BJ (cell line): ENCODE results near the gene RIPOR1. TPM values are rescaled to one million over a fixed set of nuclear protein-coding genes. Genes with fewer than 3 reads are reported as not detected.

Experiments used
- CTCF ChIA-PET: fragments of 350-600 bp; formaldehyde crosslinking; extraction: SDS; loops from one replicate; lab custom pipeline; 2021; ENCODE audit warnings: antibody characterized with exemption, inconsistent platforms; lab: Yijun Ruan, JAX
- POLR2A ChIA-PET: fragments of 300-600 bp; sonication (Branson Sonifier 250); formaldehyde crosslinking; extraction: SDS; loops from one replicate; lab custom pipeline; 2021; ENCODE audit warnings: antibody characterized with exemption; lab: Charles Lee
- DNase-seq: peaks from one replicate; pipeline ENCODE4 v3.0.0-alpha.2; 2011; ENCODE audit warnings: low read depth
- H3K27me3 ChIP-seq: 2 replicates; pipeline ENCODE4 v1.6.0; 2011; ENCODE audit warnings: low read length; ENCODE audit not compliant: control insufficient read depth, insufficient read depth
- H3K36me3 ChIP-seq: 2 replicates; pipeline ENCODE4 v1.5.1; 2011; ENCODE audit warnings: low read length; ENCODE audit not compliant: control insufficient read depth, insufficient read depth
- H3K4me3 ChIP-seq: 2 replicates; pipeline ENCODE4 v1.5.1; 2011; ENCODE audit warnings: low read depth, mild to moderate bottlenecking, control low read depth, low read length
- polyA plus RNA-seq: library from polyadenylated mRNA; depleted of rRNA; stranded (reverse); fragments of >200 nt; gene quantifications from 2 replicates; pipeline ENCODE4 v1.2.3, GENCODE V29; 2011; rRNA removed
- small RNA-seq: library from RNA; depleted of rRNA; stranded (forward); fragments of <200 nt; gene quantifications from one replicate; pipeline ENCODE3, GENCODE V24; 2012; ENCODE audit warnings: low replicate concordance, low read depth; ENCODE audit not compliant: insufficient read length
- TF ChIP-seq, protein P1 (sequence below): IDR thresholded peaks from 2 replicates; pipeline ENCODE4 v1.5.1; 2011; ENCODE audit warnings: low read depth, mild to moderate bottlenecking, control low read depth, inconsistent platforms, low read length, moderate library complexity; ENCODE audit not compliant: insufficient read depth

RIPOR1 gene
- polyA plus RNA-seq, 1 experiment: 12.7 TPM

DNA sequence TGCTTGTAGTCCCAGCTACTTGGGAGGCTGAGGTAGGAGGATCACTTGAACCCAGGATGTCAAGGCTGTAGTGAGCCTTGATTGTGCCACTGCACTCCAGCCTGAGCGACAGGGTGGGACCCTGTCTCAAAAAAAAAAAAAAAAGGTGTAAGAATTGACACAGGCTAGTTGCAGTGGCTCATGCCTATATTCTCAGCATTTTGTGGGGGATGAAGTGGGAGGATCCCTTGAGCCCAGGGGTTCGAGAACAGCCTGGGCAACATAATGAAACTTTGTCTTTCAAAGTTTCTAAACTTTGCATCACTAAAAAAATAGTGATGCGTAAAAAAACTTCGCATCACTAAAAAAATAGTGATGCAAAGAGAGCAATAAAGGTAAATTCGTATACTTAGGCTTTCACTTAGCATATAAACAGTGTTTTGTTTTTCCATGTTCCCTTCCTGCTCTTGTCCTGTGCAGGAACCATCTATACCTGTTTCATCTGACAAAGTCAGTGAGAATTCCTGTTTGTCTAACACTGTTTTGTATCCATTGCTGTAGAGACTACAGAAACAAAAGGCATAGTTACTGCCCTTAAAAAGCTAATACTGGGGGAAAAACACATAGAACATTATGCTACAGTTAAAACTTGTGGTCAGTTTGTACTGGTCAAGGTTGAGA lies 65.8 kb downstream of the RIPOR1 start:
- H3K27me3 ChIP-seq: no peaks in the 10 kb centered on the region
- no peak overlapping the region for H3K4me3 ChIP-seq
- no peak for DNase-seq
- no peaks in the 10 kb centered on the region; the same call in none of the 2 replicates for H3K36me3 ChIP-seq
- ChIA-PET CTCF (interaction anchor here (0.9 kb wide), 2 partner anchors 47 to 74 kb away, joined by 3 to 4 read pairs; no protein-coding TSS in a partner anchor), POLR2A (interaction anchor here (0.6 kb wide), 1 partner anchor 24 kb away, joined by 5 read pairs; no protein-coding TSS in a partner anchor)
- TF ChIP-seq, protein P1, sequence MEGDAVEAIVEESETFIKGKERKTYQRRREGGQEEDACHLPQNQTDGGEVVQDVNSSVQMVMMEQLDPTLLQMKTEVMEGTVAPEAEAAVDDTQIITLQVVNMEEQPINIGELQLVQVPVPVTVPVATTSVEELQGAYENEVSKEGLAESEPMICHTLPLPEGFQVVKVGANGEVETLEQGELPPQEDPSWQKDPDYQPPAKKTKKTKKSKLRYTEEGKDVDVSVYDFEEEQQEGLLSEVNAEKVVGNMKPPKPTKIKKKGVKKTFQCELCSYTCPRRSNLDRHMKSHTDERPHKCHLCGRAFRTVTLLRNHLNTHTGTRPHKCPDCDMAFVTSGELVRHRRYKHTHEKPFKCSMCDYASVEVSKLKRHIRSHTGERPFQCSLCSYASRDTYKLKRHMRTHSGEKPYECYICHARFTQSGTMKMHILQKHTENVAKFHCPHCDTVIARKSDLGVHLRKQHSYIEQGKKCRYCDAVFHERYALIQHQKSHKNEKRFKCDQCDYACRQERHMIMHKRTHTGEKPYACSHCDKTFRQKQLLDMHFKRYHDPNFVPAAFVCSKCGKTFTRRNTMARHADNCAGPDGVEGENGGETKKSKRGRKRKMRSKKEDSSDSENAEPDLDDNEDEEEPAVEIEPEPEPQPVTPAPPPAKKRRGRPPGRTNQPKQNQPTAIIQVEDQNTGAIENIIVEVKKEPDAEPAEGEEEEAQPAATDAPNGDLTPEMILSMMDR: no peak

DNA sequence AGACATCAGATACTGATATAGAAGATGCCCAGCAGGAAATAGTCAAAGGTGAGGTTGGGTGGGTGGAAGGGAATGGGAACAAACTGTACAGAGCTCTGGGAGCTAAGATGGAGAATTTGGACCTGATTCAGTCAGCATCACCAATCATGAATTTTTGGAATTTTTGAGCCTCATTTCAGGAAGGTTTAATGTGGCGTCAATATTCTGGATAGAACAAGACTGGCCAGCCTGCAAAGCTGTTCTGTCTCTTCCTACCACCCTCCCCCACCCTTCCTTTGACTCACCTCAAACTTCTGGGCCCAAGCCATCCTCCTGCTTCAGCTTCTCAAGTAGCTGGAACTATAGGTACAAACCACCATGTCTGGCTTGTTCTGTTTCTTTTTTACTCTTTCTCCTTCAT lies 66.3 kb downstream of the RIPOR1 start:
- no peaks in the 10 kb centered on the region; the same call in 1 of the 2 replicates for H3K36me3 ChIP-seq
- no peaks in the 10 kb centered on the region for H3K27me3 ChIP-seq
- CTCF ChIA-PET: interaction anchor here (0.9 kb wide), 2 partner anchors 48 to 74 kb away, joined by 3 to 4 read pairs; no protein-coding TSS in a partner anchor
- no peak overlapping the region for H3K4me3 ChIP-seq
- TF ChIP-seq, protein P1: no peak
- no peak for DNase-seq
- POLR2A ChIA-PET: interaction anchor here (0.6 kb wide), 1 partner anchor 24 kb away, joined by 5 read pairs; no protein-coding TSS in a partner anchor

Small RNA genes within 50 kb of the gene (small RNA-seq; reads per million reads assigned to genes)
- not detected for gene AC027682.3

Other genes with a start within 250 kb of the RIPOR1 start
- 12.1 and 25.2 TPM in 2 replicates for gene PLEKHG4, start 249.3 kb upstream of the RIPOR1 start, polyA plus RNA-seq
- 0.06 TPM in 1 of 2 replicates, not detected in the other for gene KCTD19, start 202.1 kb upstream of the RIPOR1 start, polyA plus RNA-seq
- 0.06 TPM in 1 of 2 replicates, not detected in the other for gene LRRC36, start 202.0 kb upstream of the RIPOR1 start, polyA plus RNA-seq
- 0.26 and 0.64 TPM in 2 replicates for gene TPPP3, start 135.3 kb upstream of the RIPOR1 start, polyA plus RNA-seq
- gene ZDHHC1, start 112.4 kb upstream of the RIPOR1 start, polyA plus RNA-seq: 3.5 and 7.4 TPM in 2 replicates
- 0.07 TPM in 1 of 2 replicates, not detected in the other for gene HSD11B2, start 97.7 kb upstream of the RIPOR1 start, polyA plus RNA-seq
- gene ATP6V0D1, start 47.7 kb upstream of the RIPOR1 start, polyA plus RNA-seq: 111 and 155 TPM in 2 replicates
- gene AGRP, start 45.3 kb upstream of the RIPOR1 start, polyA plus RNA-seq: not detected in 2 replicates
- 20.9 and 22.8 TPM in 2 replicates for gene CTCF, start 33.7 kb downstream of the RIPOR1 start, polyA plus RNA-seq
- 0.18 and 0.23 TPM in 2 replicates for gene CARMIL2, start 116.3 kb downstream of the RIPOR1 start, polyA plus RNA-seq
- gene ACD, start 131.4 kb downstream of the RIPOR1 start, polyA plus RNA-seq: 14.1 and 29.5 TPM in 2 replicates
- 0.86 and 0.88 TPM in 2 replicates for gene PARD6A, start 132.1 kb downstream of the RIPOR1 start, polyA plus RNA-seq
- 7.6 and 10.9 TPM in 2 replicates for gene ENKD1, start 137.9 kb downstream of the RIPOR1 start, polyA plus RNA-seq
- gene C16orf86, start 138.0 kb downstream of the RIPOR1 start, polyA plus RNA-seq: 0.87 and 1.5 TPM in 2 replicates
- gene GFOD2, start 190.5 kb downstream of the RIPOR1 start, polyA plus RNA-seq: 11.4 and 13.6 TPM in 2 replicates